Measurements from ENCODE around the gene SPTB.
A peak's percentile ranks its signal among the peaks of the same experiment; 100 is the strongest.

SPTB gene

GRCh38 chr14:64880221-64881121 is 764 bp upstream of the SPTB start:
- Histone ChIP-seq H3K36me3 (ENCODE audit: control insufficient read depth in 2 of 2, insufficient read depth in 1 of 2, low read length in 2 of 2) (no peaks in the 10 kb centered on the region), H3K4me1 (ENCODE audit: control insufficient read depth, insufficient read depth, low read length) (no peaks in the 10 kb centered on the region), H3K4me3 (ENCODE audit: low read depth, low read length) (peak overlapping the region; percentile 64), H3K9me3 (ENCODE audit: control insufficient read depth, insufficient read depth, low read depth, low read length) (no peaks in the 10 kb centered on the region), H3K27ac (ENCODE audit: extremely low read depth, low read depth, low read length) (peak overlapping the region; percentile 18; the same call in 1 of the 2 replicates)
- CTCF ChIA-PET, result interaction anchor here (0.7 to 7.5 kb wide), 6 partner anchors 11 to 154 kb away, joined by 3 to 89 read pairs (median 6); no protein-coding TSS in a partner anchor
- POLR2A ChIA-PET, result interaction anchor here (0.8 to 1.7 kb wide), 10 partner anchors 9 to 377 kb away, joined by 3 to 8 read pairs (median 4); partner anchors contain the start of gene HSPA2
- TF ChIP-seq ZBTB21 (tag by site-specific recombination; IDR thresholded peaks at IDR 0.05) (no peak), ZBTB26 (tag by site-specific recombination; optimal IDR thresholded peaks at IDR 0.05) (peak; percentile 75), ZBTB20 (tag by site-specific recombination; IDR thresholded peaks at IDR 0.05) (peak; percentile 92), GFI1B (tag by site-specific recombination; IDR thresholded peaks at IDR 0.05) (no peak), BCL6B (tag by site-specific recombination; IDR thresholded peaks at IDR 0.05) (no peak), ZBTB11 (tag by site-specific recombination; conservative IDR thresholded peaks at IDR 0.05; ENCODE audit: low read depth) (no peak), CTCF (tag by site-specific recombination; IDR thresholded peaks at IDR 0.05) (peak; percentile 44; the same call in 1 of the 2 replicates), ZNF501 (tag by site-specific recombination; IDR thresholded peaks at IDR 0.05) (0 out of 2 replicates have a peak, but pooled peaks have one; percentile 30), ZNF398 (tag by site-specific recombination; IDR thresholded peaks at IDR 0.05) (0 out of 2 replicates have a peak, but pooled peaks have one; percentile 10), ZNF544 (tag by site-specific recombination; IDR thresholded peaks at IDR 0.05) (no peak), SP3 (tag by site-specific recombination; IDR thresholded peaks at IDR 0.05) (peak; percentile 69), EGR2 (tag by site-specific recombination; IDR thresholded peaks at IDR 0.05; ENCODE audit: low read depth) (no peak; the same call in 1 of the 2 replicates), ZNF335 (tag by site-specific recombination; conservative IDR thresholded peaks at IDR 0.05) (peak; percentile 96), ZEB2 (tag by site-specific recombination; IDR thresholded peaks at IDR 0.05) (0 out of 2 replicates have a peak, but pooled peaks have one; percentile 35), KLF9 (tag by site-specific recombination; IDR thresholded peaks at IDR 0.05; ENCODE audit: low read depth) (peak; percentile 51), ZNF561 (tag by site-specific recombination; IDR thresholded peaks at IDR 0.05; ENCODE audit: borderline replicate concordance) (0 out of 2 replicates have a peak, but pooled peaks have one; percentile 74)
- TF ChIP-seq, protein P1, sequence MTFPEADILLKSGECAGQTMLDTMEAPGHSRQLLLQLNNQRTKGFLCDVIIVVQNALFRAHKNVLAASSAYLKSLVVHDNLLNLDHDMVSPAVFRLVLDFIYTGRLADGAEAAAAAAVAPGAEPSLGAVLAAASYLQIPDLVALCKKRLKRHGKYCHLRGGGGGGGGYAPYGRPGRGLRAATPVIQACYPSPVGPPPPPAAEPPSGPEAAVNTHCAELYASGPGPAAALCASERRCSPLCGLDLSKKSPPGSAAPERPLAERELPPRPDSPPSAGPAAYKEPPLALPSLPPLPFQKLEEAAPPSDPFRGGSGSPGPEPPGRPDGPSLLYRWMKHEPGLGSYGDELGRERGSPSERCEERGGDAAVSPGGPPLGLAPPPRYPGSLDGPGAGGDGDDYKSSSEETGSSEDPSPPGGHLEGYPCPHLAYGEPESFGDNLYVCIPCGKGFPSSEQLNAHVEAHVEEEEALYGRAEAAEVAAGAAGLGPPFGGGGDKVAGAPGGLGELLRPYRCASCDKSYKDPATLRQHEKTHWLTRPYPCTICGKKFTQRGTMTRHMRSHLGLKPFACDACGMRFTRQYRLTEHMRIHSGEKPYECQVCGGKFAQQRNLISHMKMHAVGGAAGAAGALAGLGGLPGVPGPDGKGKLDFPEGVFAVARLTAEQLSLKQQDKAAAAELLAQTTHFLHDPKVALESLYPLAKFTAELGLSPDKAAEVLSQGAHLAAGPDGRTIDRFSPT (tag by site-specific recombination; IDR thresholded peaks at IDR 0.05), result peak; percentile 51
- TF ChIP-seq, protein P2, sequence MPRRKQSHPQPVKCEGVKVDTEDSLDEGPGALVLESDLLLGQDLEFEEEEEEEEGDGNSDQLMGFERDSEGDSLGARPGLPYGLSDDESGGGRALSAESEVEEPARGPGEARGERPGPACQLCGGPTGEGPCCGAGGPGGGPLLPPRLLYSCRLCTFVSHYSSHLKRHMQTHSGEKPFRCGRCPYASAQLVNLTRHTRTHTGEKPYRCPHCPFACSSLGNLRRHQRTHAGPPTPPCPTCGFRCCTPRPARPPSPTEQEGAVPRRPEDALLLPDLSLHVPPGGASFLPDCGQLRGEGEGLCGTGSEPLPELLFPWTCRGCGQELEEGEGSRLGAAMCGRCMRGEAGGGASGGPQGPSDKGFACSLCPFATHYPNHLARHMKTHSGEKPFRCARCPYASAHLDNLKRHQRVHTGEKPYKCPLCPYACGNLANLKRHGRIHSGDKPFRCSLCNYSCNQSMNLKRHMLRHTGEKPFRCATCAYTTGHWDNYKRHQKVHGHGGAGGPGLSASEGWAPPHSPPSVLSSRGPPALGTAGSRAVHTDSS (tag by site-specific recombination; IDR thresholded peaks at IDR 0.05), result no peak
- TF ChIP-seq, protein P3, sequence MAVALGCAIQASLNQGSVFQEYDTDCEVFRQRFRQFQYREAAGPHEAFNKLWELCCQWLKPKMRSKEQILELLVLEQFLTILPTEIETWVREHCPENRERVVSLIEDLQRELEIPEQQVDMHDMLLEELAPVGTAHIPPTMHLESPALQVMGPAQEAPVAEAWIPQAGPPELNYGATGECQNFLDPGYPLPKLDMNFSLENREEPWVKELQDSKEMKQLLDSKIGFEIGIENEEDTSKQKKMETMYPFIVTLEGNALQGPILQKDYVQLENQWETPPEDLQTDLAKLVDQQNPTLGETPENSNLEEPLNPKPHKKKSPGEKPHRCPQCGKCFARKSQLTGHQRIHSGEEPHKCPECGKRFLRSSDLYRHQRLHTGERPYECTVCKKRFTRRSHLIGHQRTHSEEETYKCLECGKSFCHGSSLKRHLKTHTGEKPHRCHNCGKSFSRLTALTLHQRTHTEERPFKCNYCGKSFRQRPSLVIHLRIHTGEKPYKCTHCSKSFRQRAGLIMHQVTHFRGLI (tag by site-specific recombination; IDR thresholded peaks at IDR 0.05), result peak; percentile 12; the same call in 1 of the 2 replicates

Measured in HEK293 (cell line).